Loucy (cell line): ENCODE data around the gene UGT1A6.

Experiments used
- CTCF ChIP-seq: fragments of 200-600 bp; sonication (generic); conservative IDR thresholded peaks from 2 replicates; pipeline ENCODE4 v1.5.1; 2014; ENCODE audit warnings: mild to moderate bottlenecking, antibody characterized with exemption, low read length
- EZH2phosphoT487 ChIP-seq: fragments of 200-600 bp; IDR thresholded peaks from 2 replicates; pipeline ENCODE4 v1.6.1; 2018; ENCODE audit warnings: antibody characterized with exemption, mild to moderate bottlenecking, moderate library complexity, borderline replicate concordance

GRCh38 chr2:233760043-233760442 is 67.4 kb downstream of the UGT1A6 start, which contains the start of gene UGT1A1:
- TF ChIP-seq CTCF: no peak
- no peak for TF ChIP-seq EZH2phosphoT487
